ENCODE results near the gene HOXB9. TPM values are rescaled to one million over a fixed set of nuclear protein-coding genes. Genes with fewer than 3 reads are reported as not detected.

Gene HOXB9
- total and polyA plus RNA-seq, 2 experiments from 2014 or later, result not detected

DNA sequence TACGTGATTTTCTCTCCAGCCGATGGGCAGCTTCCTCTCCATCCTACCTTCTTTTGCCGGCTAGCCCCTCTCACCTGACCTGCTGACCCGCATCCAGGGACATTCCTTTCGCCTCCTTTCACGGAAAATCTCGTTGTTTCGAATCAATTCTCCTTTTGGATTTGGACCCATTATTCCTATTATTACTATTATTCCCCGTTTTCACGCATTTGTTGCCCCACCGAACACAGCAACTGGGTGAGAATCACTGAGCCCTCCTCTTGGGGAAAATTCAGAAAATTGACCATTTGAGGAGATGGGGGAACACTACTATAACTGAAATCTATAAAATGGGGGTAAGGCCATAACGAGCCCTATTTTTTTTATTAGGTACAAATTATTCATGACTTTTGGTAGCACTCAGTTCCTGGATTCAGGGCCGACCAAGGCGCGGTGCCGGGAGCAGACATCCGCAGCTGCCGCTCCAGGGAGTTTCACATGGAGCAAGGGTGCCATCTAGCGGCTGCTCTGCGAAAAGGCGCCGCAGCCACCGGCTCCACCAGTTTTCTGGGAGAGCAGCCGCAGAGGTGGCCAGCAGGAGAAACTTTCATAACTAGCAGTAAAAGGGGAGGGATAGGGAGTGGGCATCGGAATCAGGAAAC is 7.8 kb downstream of the HOXB9 start (continued):
- TF ChIP-seq, protein P1, sequence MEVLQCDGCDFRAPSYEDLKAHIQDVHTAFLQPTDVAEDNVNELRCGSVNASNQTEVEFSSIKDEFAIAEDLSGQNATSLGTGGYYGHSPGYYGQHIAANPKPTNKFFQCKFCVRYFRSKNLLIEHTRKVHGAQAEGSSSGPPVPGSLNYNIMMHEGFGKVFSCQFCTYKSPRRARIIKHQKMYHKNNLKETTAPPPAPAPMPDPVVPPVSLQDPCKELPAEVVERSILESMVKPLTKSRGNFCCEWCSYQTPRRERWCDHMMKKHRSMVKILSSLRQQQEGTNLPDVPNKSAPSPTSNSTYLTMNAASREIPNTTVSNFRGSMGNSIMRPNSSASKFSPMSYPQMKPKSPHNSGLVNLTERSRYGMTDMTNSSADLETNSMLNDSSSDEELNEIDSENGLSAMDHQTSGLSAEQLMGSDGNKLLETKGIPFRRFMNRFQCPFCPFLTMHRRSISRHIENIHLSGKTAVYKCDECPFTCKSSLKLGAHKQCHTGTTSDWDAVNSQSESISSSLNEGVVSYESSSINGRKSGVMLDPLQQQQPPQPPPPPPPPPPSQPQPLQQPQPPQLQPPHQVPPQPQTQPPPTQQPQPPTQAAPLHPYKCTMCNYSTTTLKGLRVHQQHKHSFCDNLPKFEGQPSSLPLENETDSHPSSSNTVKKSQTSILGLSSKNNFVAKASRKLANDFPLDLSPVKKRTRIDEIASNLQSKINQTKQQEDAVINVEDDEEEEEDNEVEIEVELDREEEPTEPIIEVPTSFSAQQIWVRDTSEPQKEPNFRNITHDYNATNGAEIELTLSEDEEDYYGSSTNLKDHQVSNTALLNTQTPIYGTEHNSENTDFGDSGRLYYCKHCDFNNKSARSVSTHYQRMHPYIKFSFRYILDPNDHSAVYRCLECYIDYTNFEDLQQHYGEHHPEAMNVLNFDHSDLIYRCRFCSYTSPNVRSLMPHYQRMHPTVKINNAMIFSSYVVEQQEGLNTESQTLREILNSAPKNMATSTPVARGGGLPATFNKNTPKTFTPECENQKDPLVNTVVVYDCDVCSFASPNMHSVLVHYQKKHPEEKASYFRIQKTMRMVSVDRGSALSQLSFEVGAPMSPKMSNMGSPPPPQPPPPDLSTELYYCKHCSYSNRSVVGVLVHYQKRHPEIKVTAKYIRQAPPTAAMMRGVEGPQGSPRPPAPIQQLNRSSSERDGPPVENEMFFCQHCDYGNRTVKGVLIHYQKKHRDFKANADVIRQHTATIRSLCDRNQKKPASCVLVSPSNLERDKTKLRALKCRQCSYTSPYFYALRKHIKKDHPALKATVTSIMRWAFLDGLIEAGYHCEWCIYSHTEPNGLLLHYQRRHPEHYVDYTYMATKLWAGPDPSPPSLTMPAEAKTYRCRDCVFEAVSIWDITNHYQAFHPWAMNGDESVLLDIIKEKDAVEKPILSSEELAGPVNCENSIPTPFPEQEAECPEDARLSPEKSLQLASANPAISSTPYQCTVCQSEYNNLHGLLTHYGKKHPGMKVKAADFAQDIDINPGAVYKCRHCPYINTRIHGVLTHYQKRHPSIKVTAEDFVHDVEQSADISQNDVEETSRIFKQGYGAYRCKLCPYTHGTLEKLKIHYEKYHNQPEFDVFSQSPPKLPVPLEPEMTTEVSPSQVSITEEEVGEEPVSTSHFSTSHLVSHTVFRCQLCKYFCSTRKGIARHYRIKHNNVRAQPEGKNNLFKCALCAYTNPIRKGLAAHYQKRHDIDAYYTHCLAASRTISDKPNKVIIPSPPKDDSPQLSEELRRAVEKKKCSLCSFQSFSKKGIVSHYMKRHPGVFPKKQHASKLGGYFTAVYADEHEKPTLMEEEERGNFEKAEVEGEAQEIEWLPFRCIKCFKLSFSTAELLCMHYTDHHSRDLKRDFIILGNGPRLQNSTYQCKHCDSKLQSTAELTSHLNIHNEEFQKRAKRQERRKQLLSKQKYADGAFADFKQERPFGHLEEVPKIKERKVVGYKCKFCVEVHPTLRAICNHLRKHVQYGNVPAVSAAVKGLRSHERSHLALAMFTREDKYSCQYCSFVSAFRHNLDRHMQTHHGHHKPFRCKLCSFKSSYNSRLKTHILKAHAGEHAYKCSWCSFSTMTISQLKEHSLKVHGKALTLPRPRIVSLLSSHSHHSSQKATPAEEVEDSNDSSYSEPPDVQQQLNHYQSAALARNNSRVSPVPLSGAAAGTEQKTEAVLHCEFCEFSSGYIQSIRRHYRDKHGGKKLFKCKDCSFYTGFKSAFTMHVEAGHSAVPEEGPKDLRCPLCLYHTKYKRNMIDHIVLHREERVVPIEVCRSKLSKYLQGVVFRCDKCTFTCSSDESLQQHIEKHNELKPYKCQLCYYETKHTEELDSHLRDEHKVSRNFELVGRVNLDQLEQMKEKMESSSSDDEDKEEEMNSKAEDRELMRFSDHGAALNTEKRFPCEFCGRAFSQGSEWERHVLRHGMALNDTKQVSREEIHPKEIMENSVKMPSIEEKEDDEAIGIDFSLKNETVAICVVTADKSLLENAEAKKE (CRISPR knock-in tag; IDR thresholded peaks at IDR 0.05), result no peak
- no peak for TF ChIP-seq EZH2phosphoT487 (IDR thresholded peaks at IDR 0.05; ENCODE audit: unreplicated experiment)
- no peak for TF ChIP-seq STAT1 (IDR thresholded peaks at IDR 0.05; ENCODE audit: unreplicated experiment)
- no peak for TF ChIP-seq NANOG (IDR thresholded peaks at IDR 0.05; ENCODE audit: borderline replicate concordance)
- TF ChIP-seq, protein P2, sequence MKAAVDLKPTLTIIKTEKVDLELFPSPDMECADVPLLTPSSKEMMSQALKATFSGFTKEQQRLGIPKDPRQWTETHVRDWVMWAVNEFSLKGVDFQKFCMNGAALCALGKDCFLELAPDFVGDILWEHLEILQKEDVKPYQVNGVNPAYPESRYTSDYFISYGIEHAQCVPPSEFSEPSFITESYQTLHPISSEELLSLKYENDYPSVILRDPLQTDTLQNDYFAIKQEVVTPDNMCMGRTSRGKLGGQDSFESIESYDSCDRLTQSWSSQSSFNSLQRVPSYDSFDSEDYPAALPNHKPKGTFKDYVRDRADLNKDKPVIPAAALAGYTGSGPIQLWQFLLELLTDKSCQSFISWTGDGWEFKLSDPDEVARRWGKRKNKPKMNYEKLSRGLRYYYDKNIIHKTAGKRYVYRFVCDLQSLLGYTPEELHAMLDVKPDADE (IDR thresholded peaks at IDR 0.05), result no peak
- no peak for TF ChIP-seq ZNF331 (CRISPR knock-in tag; IDR thresholded peaks at IDR 0.05; ENCODE audit: low read depth)
- no peak for TF ChIP-seq ZNF114 (CRISPR knock-in tag; IDR thresholded peaks at IDR 0.05)
